ENCODE measurements around the gene TRMT10A. TPM values are rescaled to one million over a fixed set of nuclear protein-coding genes. Genes with fewer than 3 reads are reported as not detected.

The TRMT10A gene
- total and polyA plus RNA-seq, 9 donors: 2.5 to 5.3 (median 3.1) TPM

DNA sequence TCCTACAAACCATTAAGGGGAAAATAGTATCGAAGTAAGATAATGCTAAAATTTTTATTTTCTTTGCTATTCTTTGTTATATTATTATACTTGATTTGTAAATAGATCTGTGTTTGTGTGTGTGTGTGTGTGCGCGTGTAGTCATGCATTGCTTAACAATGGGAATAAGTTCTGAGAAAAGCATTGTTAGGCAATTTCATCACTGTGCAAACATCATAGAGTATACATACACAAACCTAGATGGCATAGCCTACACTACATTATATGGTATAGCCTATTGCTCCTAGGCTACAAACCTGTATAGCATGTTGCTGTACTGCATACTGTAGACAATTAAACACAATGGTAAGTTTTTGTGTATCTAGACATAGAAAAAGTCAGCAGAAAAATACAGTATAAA is 27.9 kb upstream of the TRMT10A start:
- Histone ChIP-seq H3K36me3 (no peaks in the 10 kb centered on the region), H3K27ac (no peak overlapping the region), H3K9me3 (no peaks in the 10 kb centered on the region), H3K27me3 (no peaks in the 10 kb centered on the region), H3K4me1 (ENCODE audit: insufficient read depth) (no peaks in the 10 kb centered on the region), H3K4me3 (no peak overlapping the region)
- intact Hi-C loops (cut with DNase I): no loop called here
- no peak for DNase-seq
- WGBS, 3 donors: 94 to 96% (median 95%) methylated on average over 3 of the region's 3 CpGs
- TF ChIP-seq EP300 (IDR thresholded peaks at IDR 0.05) (no peak), POLR2A (IDR thresholded peaks at IDR 0.05) (no peak)
- TF ChIP-seq, protein P1, sequence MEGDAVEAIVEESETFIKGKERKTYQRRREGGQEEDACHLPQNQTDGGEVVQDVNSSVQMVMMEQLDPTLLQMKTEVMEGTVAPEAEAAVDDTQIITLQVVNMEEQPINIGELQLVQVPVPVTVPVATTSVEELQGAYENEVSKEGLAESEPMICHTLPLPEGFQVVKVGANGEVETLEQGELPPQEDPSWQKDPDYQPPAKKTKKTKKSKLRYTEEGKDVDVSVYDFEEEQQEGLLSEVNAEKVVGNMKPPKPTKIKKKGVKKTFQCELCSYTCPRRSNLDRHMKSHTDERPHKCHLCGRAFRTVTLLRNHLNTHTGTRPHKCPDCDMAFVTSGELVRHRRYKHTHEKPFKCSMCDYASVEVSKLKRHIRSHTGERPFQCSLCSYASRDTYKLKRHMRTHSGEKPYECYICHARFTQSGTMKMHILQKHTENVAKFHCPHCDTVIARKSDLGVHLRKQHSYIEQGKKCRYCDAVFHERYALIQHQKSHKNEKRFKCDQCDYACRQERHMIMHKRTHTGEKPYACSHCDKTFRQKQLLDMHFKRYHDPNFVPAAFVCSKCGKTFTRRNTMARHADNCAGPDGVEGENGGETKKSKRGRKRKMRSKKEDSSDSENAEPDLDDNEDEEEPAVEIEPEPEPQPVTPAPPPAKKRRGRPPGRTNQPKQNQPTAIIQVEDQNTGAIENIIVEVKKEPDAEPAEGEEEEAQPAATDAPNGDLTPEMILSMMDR (IDR thresholded peaks at IDR 0.05): no peak

DNA sequence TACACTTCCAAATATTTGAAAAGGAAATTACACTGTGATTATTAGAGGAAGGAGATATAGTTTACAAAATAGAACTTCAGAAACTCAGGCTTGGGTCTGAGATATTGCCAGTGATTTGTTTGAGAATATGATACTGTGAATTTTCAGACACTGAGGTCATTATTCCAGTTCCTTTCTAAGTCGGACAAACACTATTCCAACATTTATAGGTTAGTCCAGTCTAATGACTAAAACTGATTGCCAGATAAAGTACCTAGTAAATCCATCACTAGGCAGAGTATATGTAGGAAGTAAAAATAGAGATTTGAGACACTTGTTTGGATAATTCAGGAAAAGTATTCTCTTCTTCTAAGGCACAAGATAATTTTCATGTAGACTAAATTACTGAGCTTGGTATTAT is 24.0 kb upstream of the TRMT10A start:
- no peak overlapping the region for H3K27ac ChIP-seq
- DNase-seq: no peak
- H3K27me3 ChIP-seq: no peaks in the 10 kb centered on the region
- WGBS, 3 donors: 21 to 38% (median 32%) methylated on average over 1 of the region's 1 CpG
- H3K36me3 ChIP-seq: no peaks in the 10 kb centered on the region
- TF ChIP-seq EP300 (IDR thresholded peaks at IDR 0.05) (no peak), POLR2A (IDR thresholded peaks at IDR 0.05) (no peak)
- TF ChIP-seq, protein P1 (IDR thresholded peaks at IDR 0.05): no peak
- intact Hi-C loops (cut with DNase I): no loop called here
- H3K4me1 ChIP-seq (ENCODE audit: insufficient read depth): no peaks in the 10 kb centered on the region
- H3K9me3 ChIP-seq: no peaks in the 10 kb centered on the region
- H3K4me3 ChIP-seq: no peak overlapping the region

DNA sequence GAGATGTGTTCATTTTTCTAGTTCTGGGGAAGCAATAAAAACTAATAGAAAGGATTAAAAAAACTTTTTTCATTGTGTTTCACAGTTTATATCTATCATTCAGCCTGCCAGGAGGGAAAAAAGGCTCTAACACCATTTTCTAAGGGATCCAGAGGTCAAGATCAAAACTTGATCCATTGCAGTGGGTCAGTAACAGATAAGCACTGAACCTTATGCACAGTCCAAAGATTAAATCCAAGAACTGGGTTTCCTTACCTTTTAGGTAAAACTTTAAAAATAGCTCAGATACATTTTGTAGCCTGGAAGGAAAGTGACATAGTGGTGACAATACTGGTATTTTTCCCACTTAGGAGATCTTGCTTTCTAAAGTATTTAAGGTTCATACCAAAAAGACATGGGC is 23.5 kb upstream of the TRMT10A start:
- no peak for DNase-seq
- TF ChIP-seq EP300 (IDR thresholded peaks at IDR 0.05) (no peak), POLR2A (IDR thresholded peaks at IDR 0.05) (no peak)
- TF ChIP-seq, protein P1 (IDR thresholded peaks at IDR 0.05): no peak
- intact Hi-C loops (cut with DNase I): no loop called here
- Histone ChIP-seq H3K4me3 (no peak overlapping the region), H3K9me3 (no peaks in the 10 kb centered on the region), H3K27ac (no peak overlapping the region), H3K27me3 (no peaks in the 10 kb centered on the region), H3K36me3 (no peaks in the 10 kb centered on the region), H3K4me1 (ENCODE audit: insufficient read depth) (no peaks in the 10 kb centered on the region)

DNA sequence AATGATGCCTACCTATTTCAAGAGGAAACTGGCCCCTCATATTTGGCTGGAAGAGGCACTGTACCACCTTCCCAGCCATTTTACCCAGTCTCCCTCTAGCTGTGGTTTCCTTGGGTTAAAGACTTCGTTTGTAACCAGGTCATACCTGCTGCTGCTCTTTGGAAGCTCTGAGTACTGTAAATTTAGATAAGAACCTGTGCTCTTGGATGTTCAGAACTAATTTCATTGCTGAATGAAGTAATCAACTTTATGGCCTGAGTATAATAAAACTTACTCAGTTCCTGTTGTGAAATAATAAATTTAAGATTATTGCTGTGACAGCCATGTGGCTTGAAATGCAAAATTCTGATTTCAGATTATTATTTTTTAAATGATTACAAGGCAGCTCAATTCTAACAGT is 23.0 kb upstream of the TRMT10A start:
- intact Hi-C loops (cut with DNase I): no loop called here
- Histone ChIP-seq H3K27ac (no peak overlapping the region), H3K4me1 (ENCODE audit: insufficient read depth) (no peaks in the 10 kb centered on the region), H3K27me3 (no peaks in the 10 kb centered on the region), H3K4me3 (no peak overlapping the region), H3K36me3 (no peaks in the 10 kb centered on the region), H3K9me3 (no peaks in the 10 kb centered on the region)
- 48 to 59% (median 58%) methylated on average over 1 of the region's 1 CpG for whole genome bisulfite sequencing, 3 donors
- DNase-seq: no peak
- TF ChIP-seq POLR2A (IDR thresholded peaks at IDR 0.05) (no peak), EP300 (IDR thresholded peaks at IDR 0.05) (no peak)
- TF ChIP-seq, protein P1 (IDR thresholded peaks at IDR 0.05): no peak

DNA sequence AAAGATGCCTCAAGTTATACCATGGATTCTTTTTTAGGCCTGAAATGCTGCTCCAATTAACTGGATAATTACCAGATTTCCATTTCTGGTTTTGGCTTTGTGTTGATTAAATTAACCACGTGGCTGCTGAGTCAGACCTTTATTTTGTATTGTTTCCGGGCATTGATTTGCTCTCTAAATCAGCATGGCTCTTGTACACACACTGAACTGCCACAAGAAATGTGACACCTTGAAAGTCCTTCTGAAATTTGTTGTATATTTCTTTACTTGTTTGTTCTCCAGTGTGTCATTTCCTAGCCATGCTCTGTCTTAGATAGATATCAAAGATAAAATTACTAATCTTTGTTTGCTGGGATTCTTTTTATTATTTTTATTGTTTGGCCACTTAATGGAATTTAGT is 22.5 kb upstream of the TRMT10A start:
- Histone ChIP-seq H3K27ac (no peak overlapping the region), H3K4me1 (ENCODE audit: insufficient read depth) (no peaks in the 10 kb centered on the region), H3K9me3 (no peaks in the 10 kb centered on the region), H3K27me3 (no peaks in the 10 kb centered on the region), H3K4me3 (no peak overlapping the region), H3K36me3 (no peaks in the 10 kb centered on the region)
- DNase-seq: no peak
- WGBS, 3 donors: 41 to 78% (median 54%) methylated on average over 2 of the region's 2 CpGs
- TF ChIP-seq POLR2A (IDR thresholded peaks at IDR 0.05) (no peak), EP300 (IDR thresholded peaks at IDR 0.05) (no peak)
- TF ChIP-seq, protein P1 (IDR thresholded peaks at IDR 0.05): no peak
- intact Hi-C loops (cut with DNase I): no loop called here
